Lung (tissue), 12 donors: ENCODE results near the gene SPATA20. TPM values are rescaled to one million over a fixed set of nuclear protein-coding genes. Genes with fewer than 3 reads are reported as not detected.

Experiments
- ATAC-seq: fragments of 200-7000 bp; cut with Tn5 transposase; one replicate; pipeline ENCODE4 v1.9.1; 2020; ENCODE audit warnings: moderate number of reproducible peaks; ENCODE audit not compliant: insufficient read depth, low FRiP score
- DNase-seq, 3 donors: peaks; one replicate each; pipeline ENCODE4 v3.0.0-alpha.2; 2013 to 2017
- H3K27ac ChIP-seq, 2 donors: one replicate each; pipeline ENCODE4 v1.5.1; 2013; ENCODE audit warnings: mild to moderate bottlenecking in 2 of 2, moderate library complexity in 2 of 2, control low read depth in 1 of 2, inconsistent platforms in 1 of 2, low read depth in 1 of 2, low read length in 1 of 2
- H3K27me3 ChIP-seq, 3 donors: one replicate each; pipeline ENCODE4 v1.5.1; 2013; ENCODE audit warnings: low read length in 2 of 3; ENCODE audit not compliant: control insufficient read depth in 3 of 3, insufficient read depth in 3 of 3
- H3K36me3 ChIP-seq, 4 donors: one replicate each; pipeline ENCODE4 v1.5.1; 2013; ENCODE audit warnings: low read length in 4 of 4, mild to moderate bottlenecking in 1 of 4, moderate library complexity in 1 of 4; ENCODE audit not compliant: control insufficient read depth in 4 of 4, insufficient read depth in 4 of 4
- H3K4me1 ChIP-seq, 5 donors: one replicate each; pipeline ENCODE4 v1.5.1; 2013; ENCODE audit warnings: low read length in 5 of 5, mild to moderate bottlenecking in 2 of 5, moderate library complexity in 1 of 5; ENCODE audit not compliant: control insufficient read depth in 5 of 5, insufficient read depth in 5 of 5
- H3K4me3 ChIP-seq: one replicate; pipeline ENCODE4 v1.5.1; 2013; ENCODE audit warnings: mild to moderate bottlenecking, control low read depth, moderate library complexity
- H3K9ac ChIP-seq, 2 donors: one replicate each; pipeline ENCODE4 v1.5.1; 2013; ENCODE audit warnings: low read length in 2 of 2, control low read depth in 1 of 2; ENCODE audit not compliant: insufficient read depth in 1 of 2
- H3K9me3 ChIP-seq, 4 donors: one replicate each; pipeline ENCODE4 v1.5.1; 2013; ENCODE audit warnings: low read length in 3 of 4, mild to moderate bottlenecking in 1 of 4, moderate library complexity in 1 of 4; ENCODE audit not compliant: control insufficient read depth in 4 of 4, insufficient read depth in 3 of 4
- CTCF ChIP-seq: IDR thresholded peaks from 2 replicates; pipeline ENCODE4 v1.5.1; 2012; ENCODE audit warnings: mild to moderate bottlenecking; ENCODE audit errors: control extremely low read depth, extremely low read depth
- WGBS, 2 donors: extraction: QIAGEN DNeasy Blood & Tissue Kit; methylation state at CpG; one replicate each; pipeline ENCODE4 v1.1.7; 2013; 5-methylcytosine and 5-hydroxymethylcytosine counted together
- polyA plus RNA-seq, 2 donors: library from polyadenylated mRNA; stranded (reverse); fragments of 200-250 nt; gene quantifications; one replicate each; pipeline ENCODE4 v1.2.1, GENCODE V29; 2013
- total RNA-seq, 2 donors: library from RNA; depleted of rRNA in 1 of 2; stranded (reverse); fragments of >200 nt in 1 of 2; gene quantifications; one replicate each; pipeline ENCODE4 v1.2.1, GENCODE V29; 2014 to 2021
- donor health status: control.
- donor health status: control.
- donor health status: Bipolar disorder and iron deficiency.
- donor health status: healthy.
- donor health status: DM: yes; HTN: yes; CAD: no.

Gene SPATA20
- total and polyA plus RNA-seq, 4 donors = 10.5 to 37.8 (median 29.0) TPM

GRCh38 chr17:50514388-50514787 lies 32.6 kb upstream of the SPATA20 start:
- Histone ChIP-seq H3K4me1 (peaks cover 0 to 19% (median 5%) of the 10 kb centered on the region in 5 donors), H3K36me3 (no peaks in the 10 kb centered on the region), H3K27ac (no peak overlapping the region), H3K9me3 (no peaks in the 10 kb centered on the region), H3K4me3 (no peak overlapping the region), H3K27me3 (no peaks in the 10 kb centered on the region), H3K9ac (no peak overlapping the region)
- DNase-seq = no peak
- 73 to 93% methylated on average over 3 of the region's 3 CpGs for WGBS, 2 donors
- no peak for ATAC-seq
- no peak for TF ChIP-seq CTCF

- 69 to 80% methylated on average over 6 of the region's 6 CpGs for WGBS, 2 donors
- H3K4me3 ChIP-seq = no peak overlapping the region
Observed at GRCh38 chr17:50514936-50515702, 31.9 kb upstream of the SPATA20 start.

GRCh38 chr17:50517011-50517410 lies 30.0 kb upstream of the SPATA20 start:
- no peak for ATAC-seq
- Histone ChIP-seq H3K9ac (no peak overlapping the region), H3K27ac (no peak overlapping the region), H3K27me3 (no peaks in the 10 kb centered on the region), H3K4me1 (peaks cover 0 to 12% (median 5%) of the 10 kb centered on the region in 5 donors), H3K9me3 (no peaks in the 10 kb centered on the region), H3K36me3 (peaks cover 0 to 2% (median 0%) of the 10 kb centered on the region in 4 donors), H3K4me3 (no peak overlapping the region)
- WGBS, 2 donors = 69 to 71% methylated on average over 4 of the region's 4 CpGs
- DNase-seq = no peak
- TF ChIP-seq CTCF = no peak

More at GRCh38 chr17:50514936-50515702, 31.9 kb upstream of the SPATA20 start:
- Histone ChIP-seq H3K4me1 (peaks cover 0 to 19% (median 5%) of the 10 kb centered on the region in 5 donors), H3K9ac (no peak overlapping the region), H3K27ac (no peak overlapping the region), H3K9me3 (no peaks in the 10 kb centered on the region), H3K36me3 (no peaks in the 10 kb centered on the region), H3K27me3 (no peaks in the 10 kb centered on the region)
- ATAC-seq (no peak), DNase-seq (no peak)
- no peak for TF ChIP-seq CTCF
